IMR-90 (cell line): ENCODE measurements around the gene PIMREG. TPM values are rescaled to one million over a fixed set of nuclear protein-coding genes. Genes with fewer than 3 reads are reported as not detected.

ENCODE experiments used
- ATAC-seq: fragments of 200-7000 bp; cut with Tn5 transposase; 2 replicates; pipeline ENCODE4 v1.9.1; 2020; ENCODE audit warnings: low read depth, mild to moderate bottlenecking, moderate library complexity
- BruUV-seq: library from RNA; stranded (reverse); fragments of 400-500 nt; replicated peaks from 2 replicates; lab custom pipeline; 2021; lab: Mats Ljungman, UMichigan
- CTCF ChIA-PET: fragments of 300-600 bp; formaldehyde crosslinking; extraction: SDS; loops from one replicate; lab custom pipeline; 2021; ENCODE audit warnings: antibody characterized with exemption; lab: Yijun Ruan, JAX
- POLR2A ChIA-PET: fragments of 300-600 bp; sonication (Branson Sonifier 250); formaldehyde crosslinking; loops from one replicate; lab custom pipeline; 2022; ENCODE audit warnings: antibody characterized with exemption; ENCODE audit not compliant: unreplicated experiment; lab: Charles Lee
- DNase-seq: peaks from one replicate; pipeline ENCODE4 v3.0.0; 2013
- H2AFZ ChIP-seq: replicated peaks from 2 replicates; pipeline ENCODE3; 2013; ENCODE audit warnings: low read length, mild to moderate bottlenecking; ENCODE audit not compliant: poor library complexity
- H2AK5ac ChIP-seq: 2 replicates; pipeline ENCODE4 v1.6.1; 2013; ENCODE audit warnings: low read depth, low read length, inconsistent platforms
- H2AK9ac ChIP-seq: replicated peaks from 2 replicates; pipeline ENCODE3; 2013; ENCODE audit warnings: mild to moderate bottlenecking, low read depth, low read length, moderate library complexity; ENCODE audit not compliant: poor library complexity
- H2BK120ac ChIP-seq: 2 replicates; pipeline ENCODE4 v1.6.1; 2013; ENCODE audit warnings: low read depth, low read length, inconsistent platforms
- H2BK15ac ChIP-seq: 3 replicates; pipeline ENCODE4 v1.6.1; 2013; ENCODE audit warnings: low read depth, low read length, inconsistent platforms
- H2BK20ac ChIP-seq: 2 replicates; pipeline ENCODE4 v1.6.1; 2013; ENCODE audit warnings: low read depth, mild to moderate bottlenecking, inconsistent platforms, low read length, moderate library complexity
- H2BK5ac ChIP-seq: 2 replicates; pipeline ENCODE4 v1.6.1; 2013; ENCODE audit warnings: mild to moderate bottlenecking, low read depth, low read length, inconsistent platforms; ENCODE audit not compliant: poor library complexity, severe bottlenecking
- H3K14ac ChIP-seq: replicated peaks from 2 replicates; pipeline ENCODE4 v1.6.1; 2013; ENCODE audit warnings: low read depth, low read length, inconsistent platforms
- H3K18ac ChIP-seq: 2 replicates; pipeline ENCODE4 v1.6.1; 2013; ENCODE audit warnings: low read depth, low read length, control low read depth
- H3K23ac ChIP-seq: 2 replicates; pipeline ENCODE4 v1.6.1; 2013; ENCODE audit warnings: low read depth, low read length, inconsistent platforms
- H3K27ac ChIP-seq: 2 replicates; pipeline ENCODE4 v1.5.1; 2013; ENCODE audit warnings: mild to moderate bottlenecking, control low read depth, low read length; ENCODE audit not compliant: insufficient read depth
- H3K27me3 ChIP-seq: 2 replicates; pipeline ENCODE4 v1.6.1; 2013; ENCODE audit warnings: low read length; ENCODE audit not compliant: control insufficient read depth, insufficient read depth
- H3K36me3 ChIP-seq: 2 replicates; pipeline ENCODE4 v1.6.1; 2013; ENCODE audit warnings: low read length, mixed read lengths; ENCODE audit not compliant: control insufficient read depth, insufficient read depth
- H3K4ac ChIP-seq: 2 replicates; pipeline ENCODE4 v1.6.1; 2013; ENCODE audit warnings: low read depth, low read length, inconsistent platforms
- H3K4me1 ChIP-seq: 2 replicates; pipeline ENCODE4 v1.6.1; 2013; ENCODE audit warnings: low read length, mixed read lengths; ENCODE audit not compliant: control insufficient read depth, insufficient read depth
- H3K4me2 ChIP-seq: 2 replicates; pipeline ENCODE4 v1.6.1; 2013; ENCODE audit warnings: low read depth, mild to moderate bottlenecking, control low read depth, low read length, moderate library complexity
- H3K4me3 ChIP-seq: 2 replicates; pipeline ENCODE4 v1.5.1; 2013; ENCODE audit warnings: low read depth, mild to moderate bottlenecking, control low read depth, low read length, moderate library complexity; ENCODE audit not compliant: insufficient read depth
- H3K56ac ChIP-seq: 2 replicates; pipeline ENCODE4 v1.6.1; 2013; ENCODE audit warnings: low read length, inconsistent platforms; ENCODE audit not compliant: insufficient read depth; ENCODE audit errors: extremely low read depth
- H3K79me1 ChIP-seq, 2 experiments: 2 replicates each; pipeline ENCODE4 v1.6.1; 2013; ENCODE audit warnings: low read length in 2 of 2, inconsistent platforms in 1 of 2, low read depth in 1 of 2
- H3K9ac ChIP-seq: 2 replicates; pipeline ENCODE4 v1.6.1; 2013; ENCODE audit warnings: low read depth, low read length, control low read depth
- H3K9me1 ChIP-seq: 2 replicates; pipeline ENCODE4 v1.6.1; 2013; ENCODE audit warnings: low read length, inconsistent platforms; ENCODE audit not compliant: insufficient read depth
- H3K9me3 ChIP-seq: 2 replicates; pipeline ENCODE4 v1.6.1; 2013; ENCODE audit warnings: low read length; ENCODE audit not compliant: control insufficient read depth, insufficient read depth
- H4K20me1 ChIP-seq: 2 replicates; pipeline ENCODE4 v1.6.1; 2013; ENCODE audit warnings: low read length, inconsistent platforms; ENCODE audit not compliant: insufficient read depth
- H4K5ac ChIP-seq: 2 replicates; pipeline ENCODE4 v1.6.1; 2013; ENCODE audit warnings: mild to moderate bottlenecking, low read depth, low read length, control low read depth
- H4K8ac ChIP-seq, 2 experiments: 2 replicates each; pipeline ENCODE4 v1.6.1; 2013; ENCODE audit warnings: low read depth in 2 of 2, low read length in 2 of 2, control low read depth in 1 of 2, inconsistent platforms in 1 of 2
- H4K91ac ChIP-seq: 2 replicates; pipeline ENCODE4 v1.6.1; 2013; ENCODE audit warnings: low read depth, low read length, inconsistent platforms; ENCODE audit not compliant: insufficient read depth
- BHLHE40 ChIP-seq: fragments of 150-350 bp; IDR thresholded peaks from 2 replicates; pipeline ENCODE4 v1.6.1; 2016; ENCODE audit warnings: mild to moderate bottlenecking, low read depth, low read length
- CEBPB ChIP-seq: IDR thresholded peaks from 2 replicates; pipeline ENCODE4 v1.6.1; 2012; ENCODE audit warnings: low read depth, low read length, improper control_type of control experiment
- CTCF ChIP-seq: conservative IDR thresholded peaks from 2 replicates; pipeline ENCODE4 v1.5.1; 2012; ENCODE audit warnings: mild to moderate bottlenecking, low read depth, low read length, improper control_type of control experiment
- ELK1 ChIP-seq: fragments of 150-350 bp; IDR thresholded peaks from 2 replicates; pipeline ENCODE4 v1.6.1; 2016; ENCODE audit warnings: low read depth, mild to moderate bottlenecking, low read length, moderate library complexity, borderline replicate concordance
- MAFK ChIP-seq: IDR thresholded peaks from 2 replicates; pipeline ENCODE4 v1.6.1; 2012; ENCODE audit warnings: low read depth, low read length, improper control_type of control experiment
- MAZ ChIP-seq: IDR thresholded peaks from 2 replicates; pipeline ENCODE4 v1.6.1; 2012; ENCODE audit warnings: low read depth, mild to moderate bottlenecking, low read length, improper control_type of control experiment, moderate library complexity, borderline replicate concordance
- NFE2L2 ChIP-seq: fragments of 150-350 bp; IDR thresholded peaks from 2 replicates; pipeline ENCODE4 v1.6.1; 2016; ENCODE audit warnings: low read depth, mild to moderate bottlenecking, low read length
- POLR2A ChIP-seq: IDR thresholded peaks from 2 replicates; pipeline ENCODE4 v1.6.1; 2012; ENCODE audit warnings: mild to moderate bottlenecking, low read depth, low read length
- RAD21 ChIP-seq: IDR thresholded peaks from 2 replicates; pipeline ENCODE4 v1.6.1; 2012; ENCODE audit warnings: low read length, improper control_type of control experiment
- RFX5 ChIP-seq: IDR thresholded peaks from 2 replicates; pipeline ENCODE4 v1.8.0; 2012; ENCODE audit warnings: low read depth, mild to moderate bottlenecking, low read length, moderate library complexity
- WGBS, 2 experiments: methylation state at CpG; one replicate each; pipeline versions ENCODE4 v1.1.5 to v1.1.7; 2013; ENCODE audit warnings: missing lambda C conversion rate in 2 of 2; ENCODE audit not compliant: insufficient read length in 1 of 2; ENCODE audit errors: extremely low coverage in 2 of 2; 5-methylcytosine and 5-hydroxymethylcytosine counted together
- dilution Hi-C: fragments of 300-500 bp; cut with HindIII; formaldehyde crosslinking; loops from one replicate; pipeline ENCODE4 v1.14.3; 2018; ENCODE audit warnings: low sequenced_read_pairs; ENCODE audit not compliant: unreplicated experiment
- in situ Hi-C: fragments of 300-500 bp; cut with MboI; formaldehyde crosslinking; loops from 3 replicates; pipeline ENCODE4 v1.14.3; 2019; ENCODE audit warnings: low sequenced_read_pairs, inconsistent platforms, mixed read lengths
- intact Hi-C: fragments of 100-400 bp; cut with micrococcal nuclease; formaldehyde crosslinking; loops from 2 replicates; pipeline ENCODE4 v1.10.0; 2022
- polyA plus RNA-seq, 3 experiments: library from polyadenylated mRNA; depleted of rRNA; stranded (reverse); fragments of >200 nt; gene quantifications; 2 replicates each; pipeline ENCODE4 v1.2.3, GENCODE V29; 2012; ENCODE audit warnings: low replicate concordance in 1 of 3
- total RNA-seq: library from RNA; depleted of rRNA; stranded (reverse); fragments of >200 nt; gene quantifications from 2 replicates; pipeline ENCODE4 v1.2.3, GENCODE V29; 2012

Gene PIMREG
- total and polyA plus RNA-seq, 2 of the 4 experiments (the other 2 are of a cell fraction): 21.5 to 25.9 TPM

- ChIA-PET CTCF (interaction anchor here (0.5 kb wide), 1 partner anchor 74 kb away, joined by 6 read pairs; no protein-coding TSS in a partner anchor), POLR2A (no interaction called here)
- Histone ChIP-seq H2AFZ (no peak overlapping the region), H3K4ac (no peak overlapping the region), H3K4me2 (no peak overlapping the region), H3K9me3 (peaks cover 2% of the 10 kb centered on the region; the same call in 1 of the 2 replicates), H2AK9ac (no peak overlapping the region), H3K56ac (no peak overlapping the region), H4K20me1 (no peaks in the 10 kb centered on the region), H2BK120ac (no peak overlapping the region), H2BK15ac (no peak overlapping the region), H3K9me1 (no peaks in the 10 kb centered on the region), H3K36me3 (no peaks in the 10 kb centered on the region), H3K23ac (no peak overlapping the region), H3K27me3 (no peaks in the 10 kb centered on the region), H4K8ac (no peak overlapping the region), H3K4me1 (no peaks in the 10 kb centered on the region), H4K5ac (no peak overlapping the region), H3K4me3 (no peak overlapping the region), H3K18ac (no peak overlapping the region), H2BK5ac (no peak overlapping the region), H4K91ac (no peak overlapping the region), H2AK5ac (no peak overlapping the region), H3K14ac (no peak overlapping the region), H2BK20ac (no peak overlapping the region), H3K9ac (no peak overlapping the region), H3K79me1 (no peaks in the 10 kb centered on the region), H3K27ac (no peak overlapping the region)
- no TSS peak for BruUV-seq
- no peak for ATAC-seq
- in situ Hi-C loops (no loop called here), intact Hi-C loops (no loop called here), dilution Hi-C loops (no loop called here)
- DNase-seq: no peak
- WGBS, 2 experiments: 89% methylated on average over 3 of the region's 14 CpGs; no CpG with 5 or more reads in 1 of the 2 experiments
- TF ChIP-seq CTCF (no peak), ELK1 (no peak), RFX5 (no peak), POLR2A (no peak), NFE2L2 (no peak), MAZ (no peak), BHLHE40 (no peak), RAD21 (no peak), CEBPB (no peak), MAFK (no peak)
Observed at GRCh38 chr17:6464446-6465041, 20.3 kb downstream of the PIMREG start.
